ENCODE data around the gene FH.

DNA sequence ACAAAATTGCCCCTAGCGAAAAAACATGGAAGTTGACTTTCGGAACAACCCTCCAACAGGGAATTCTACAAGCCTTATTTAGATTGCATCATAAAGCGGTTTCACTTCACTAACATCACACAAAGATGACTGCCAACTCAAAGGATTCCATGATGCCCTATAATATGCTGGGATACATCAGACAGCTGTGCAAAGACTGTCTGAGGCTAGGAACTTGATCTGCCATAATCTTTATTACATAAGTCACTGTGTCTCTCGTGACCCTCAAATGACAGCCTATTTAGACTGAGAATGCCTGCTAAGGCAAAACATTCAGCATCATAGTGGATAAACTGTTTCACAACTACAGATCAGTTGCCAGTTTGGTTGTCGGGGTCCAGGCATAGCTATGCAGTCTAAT, 23.8 kb downstream of the FH start:
- TF ChIP-seq TAF1 (IDR thresholded peaks at IDR 0.05; ENCODE audit: low read depth, low read length): no peak
- no peak for TF ChIP-seq POLR2AphosphoS5 (IDR thresholded peaks at IDR 0.05; ENCODE audit: low read depth, low read length)
- no peak for TF ChIP-seq POLR2A (IDR thresholded peaks at IDR 0.05; ENCODE audit: low read depth, low read length)
- no peak for TF ChIP-seq SPI1 (IDR thresholded peaks at IDR 0.05; ENCODE audit: low read depth, low read length)
